SK-N-SH treated with all-trans-retinoic acid at 6 μM for 48 hours (cell line): ENCODE measurements around the gene PRRG4.

Experiments used
- ATAC-seq: fragments of 200-7000 bp; cut with Tn5 transposase; 3 replicates; pipeline ENCODE4 v1.9.1; 2020; ENCODE audit warnings: mild to moderate bottlenecking, moderate library complexity
- ARNTL ChIP-seq: fragments of 450-650 bp; formaldehyde crosslinking; IDR thresholded peaks from 2 replicates; pipeline ENCODE4 v1.5.0; 2020; ENCODE audit warnings: low read depth, mild to moderate bottlenecking, moderate library complexity, borderline replicate concordance
- BACH2 ChIP-seq: fragments of 250-450 bp; sonication (Bioruptor Pico); IDR thresholded peaks from 2 replicates; pipeline ENCODE4 v1.9.0; 2021; ENCODE audit warnings: mild to moderate bottlenecking, borderline replicate concordance
- CSRNP3 ChIP-seq: fragments of 250-450 bp; sonication (Bioruptor Pico); IDR thresholded peaks from 2 replicates; pipeline ENCODE4 v1.5.1; 2021; ENCODE audit warnings: mild to moderate bottlenecking, moderate library complexity
- GLIS3 ChIP-seq: fragments of 250-450 bp; sonication (Bioruptor Pico); IDR thresholded peaks from 2 replicates; pipeline ENCODE4 v1.5.0; 2020; ENCODE audit warnings: mild to moderate bottlenecking, moderate library complexity
- OSR1 ChIP-seq: fragments of 250-450 bp; sonication (Bioruptor Pico); IDR thresholded peaks from 2 replicates; pipeline ENCODE4 v1.8.0; 2022; ENCODE audit warnings: moderate library complexity, mild to moderate bottlenecking, inconsistent platforms
- POU6F1 ChIP-seq: fragments of 250-450 bp; sonication (Bioruptor Pico); IDR thresholded peaks from 2 replicates; pipeline ENCODE4 v1.8.0; 2021; ENCODE audit warnings: low read depth, mild to moderate bottlenecking, moderate library complexity, borderline replicate concordance
- PPARA ChIP-seq: fragments of 250-450 bp; sonication (Bioruptor Pico); IDR thresholded peaks from 2 replicates; pipeline ENCODE4 v1.5.0; 2020; ENCODE audit warnings: mild to moderate bottlenecking, borderline replicate concordance
- RARB ChIP-seq: fragments of 250-450 bp; sonication (Bioruptor Pico); IDR thresholded peaks from 2 replicates; pipeline ENCODE4 v1.8.0; 2021; ENCODE audit warnings: mild to moderate bottlenecking, moderate library complexity
- SNAI2 ChIP-seq: fragments of 250-450 bp; sonication (Bioruptor Pico); IDR thresholded peaks from 2 replicates; pipeline ENCODE4 v1.5.0; 2020; ENCODE audit warnings: mild to moderate bottlenecking, moderate library complexity
- TCF4 ChIP-seq: fragments of 250-450 bp; sonication (Bioruptor Pico); IDR thresholded peaks from 2 replicates; pipeline ENCODE4 v1.8.0; 2021; ENCODE audit warnings: mild to moderate bottlenecking, moderate library complexity, borderline replicate concordance
- ZC3H10 ChIP-seq: fragments of 250-450 bp; sonication (Bioruptor Pico); IDR thresholded peaks from 2 replicates; pipeline ENCODE4 v1.5.1; 2021; ENCODE audit warnings: mild to moderate bottlenecking, moderate library complexity
- ZFP3 ChIP-seq: fragments of 250-450 bp; sonication (Bioruptor Pico); IDR thresholded peaks from 2 replicates; pipeline ENCODE4 v1.5.0; 2020; ENCODE audit warnings: mild to moderate bottlenecking, moderate library complexity
- ZFP30 ChIP-seq: fragments of 450-650 bp; formaldehyde crosslinking; IDR thresholded peaks from 2 replicates; pipeline ENCODE4 v1.5.0; 2022; ENCODE audit warnings: mild to moderate bottlenecking, moderate library complexity
- ZNF565 ChIP-seq: fragments of 450-650 bp; formaldehyde crosslinking; conservative IDR thresholded peaks from 2 replicates; pipeline ENCODE4 v1.5.0; 2020; ENCODE audit warnings: low read depth, mild to moderate bottlenecking, moderate library complexity
- ZNF70 ChIP-seq: fragments of 450-650 bp; formaldehyde crosslinking; IDR thresholded peaks from 2 replicates; pipeline ENCODE4 v1.5.0; 2020; ENCODE audit warnings: mild to moderate bottlenecking, moderate library complexity
- ZNF8 ChIP-seq: fragments of 450-650 bp; formaldehyde crosslinking; IDR thresholded peaks from 2 replicates; pipeline ENCODE4 v1.5.0; 2020; ENCODE audit warnings: mild to moderate bottlenecking, moderate library complexity
- TF ChIP-seq, protein P1 (sequence below): fragments of 250-450 bp; sonication (Bioruptor Pico); IDR thresholded peaks from 2 replicates; pipeline ENCODE4 v1.5.0; 2020; ENCODE audit warnings: mild to moderate bottlenecking, moderate library complexity
- TF ChIP-seq, protein P2 (sequence below): fragments of 250-450 bp; sonication (Bioruptor Pico); IDR thresholded peaks from 2 replicates; pipeline ENCODE4 v1.8.0; 2020; ENCODE audit warnings: mild to moderate bottlenecking, moderate library complexity, borderline replicate concordance
- TF ChIP-seq, protein P3 (sequence below): fragments of 250-450 bp; sonication (Bioruptor Pico); IDR thresholded peaks from 2 replicates; pipeline ENCODE4 v1.5.1; 2020; ENCODE audit warnings: low read depth, mild to moderate bottlenecking, moderate library complexity

The PRRG4 gene

DNA sequence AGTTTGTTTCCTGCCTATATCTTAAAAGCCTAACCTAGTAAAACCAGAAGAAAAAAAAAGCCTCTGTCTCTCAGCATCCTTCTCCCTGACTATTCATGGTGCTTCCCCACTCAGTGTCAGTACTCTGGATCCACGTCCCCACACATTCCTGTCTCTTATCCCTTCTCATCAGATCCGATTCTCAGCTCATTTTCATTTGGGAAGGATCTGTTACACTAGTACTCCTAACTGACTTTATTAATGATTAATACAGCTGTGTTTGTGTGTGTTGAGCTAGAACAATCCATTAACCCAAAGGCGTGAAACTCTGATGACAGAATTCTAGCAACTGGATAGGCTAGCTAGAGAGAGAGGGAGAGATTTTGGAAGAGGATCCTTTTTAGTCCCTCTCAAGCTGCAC, 1.5 kb downstream of the PRRG4 start:
- no peak for ATAC-seq
- TF ChIP-seq ZFP30 (no peak), PPARA (CRISPR knock-in tag) (no peak), TCF4 (CRISPR knock-in tag) (no peak)
- TF ChIP-seq, protein P1, sequence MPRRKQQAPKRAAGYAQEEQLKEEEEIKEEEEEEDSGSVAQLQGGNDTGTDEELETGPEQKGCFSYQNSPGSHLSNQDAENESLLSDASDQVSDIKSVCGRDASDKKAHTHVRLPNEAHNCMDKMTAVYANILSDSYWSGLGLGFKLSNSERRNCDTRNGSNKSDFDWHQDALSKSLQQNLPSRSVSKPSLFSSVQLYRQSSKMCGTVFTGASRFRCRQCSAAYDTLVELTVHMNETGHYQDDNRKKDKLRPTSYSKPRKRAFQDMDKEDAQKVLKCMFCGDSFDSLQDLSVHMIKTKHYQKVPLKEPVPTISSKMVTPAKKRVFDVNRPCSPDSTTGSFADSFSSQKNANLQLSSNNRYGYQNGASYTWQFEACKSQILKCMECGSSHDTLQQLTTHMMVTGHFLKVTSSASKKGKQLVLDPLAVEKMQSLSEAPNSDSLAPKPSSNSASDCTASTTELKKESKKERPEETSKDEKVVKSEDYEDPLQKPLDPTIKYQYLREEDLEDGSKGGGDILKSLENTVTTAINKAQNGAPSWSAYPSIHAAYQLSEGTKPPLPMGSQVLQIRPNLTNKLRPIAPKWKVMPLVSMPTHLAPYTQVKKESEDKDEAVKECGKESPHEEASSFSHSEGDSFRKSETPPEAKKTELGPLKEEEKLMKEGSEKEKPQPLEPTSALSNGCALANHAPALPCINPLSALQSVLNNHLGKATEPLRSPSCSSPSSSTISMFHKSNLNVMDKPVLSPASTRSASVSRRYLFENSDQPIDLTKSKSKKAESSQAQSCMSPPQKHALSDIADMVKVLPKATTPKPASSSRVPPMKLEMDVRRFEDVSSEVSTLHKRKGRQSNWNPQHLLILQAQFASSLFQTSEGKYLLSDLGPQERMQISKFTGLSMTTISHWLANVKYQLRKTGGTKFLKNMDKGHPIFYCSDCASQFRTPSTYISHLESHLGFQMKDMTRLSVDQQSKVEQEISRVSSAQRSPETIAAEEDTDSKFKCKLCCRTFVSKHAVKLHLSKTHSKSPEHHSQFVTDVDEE (CRISPR knock-in tag): no peak

GRCh38 chr11:32833921-32834320, 4.2 kb downstream of the PRRG4 start:
- TF ChIP-seq PPARA (CRISPR knock-in tag): no peak
- TF ChIP-seq ZNF565 (CRISPR knock-in tag): no peak
- TF ChIP-seq SNAI2: no peak
- no peak for TF ChIP-seq CSRNP3 (CRISPR knock-in tag)
- TF ChIP-seq OSR1 (CRISPR knock-in tag): no peak
- no peak for TF ChIP-seq RARB (CRISPR knock-in tag)
- no peak for TF ChIP-seq TCF4 (CRISPR knock-in tag)
- TF ChIP-seq ARNTL (CRISPR knock-in tag): no peak
- no peak for TF ChIP-seq POU6F1 (CRISPR knock-in tag)
- TF ChIP-seq, protein P2, sequence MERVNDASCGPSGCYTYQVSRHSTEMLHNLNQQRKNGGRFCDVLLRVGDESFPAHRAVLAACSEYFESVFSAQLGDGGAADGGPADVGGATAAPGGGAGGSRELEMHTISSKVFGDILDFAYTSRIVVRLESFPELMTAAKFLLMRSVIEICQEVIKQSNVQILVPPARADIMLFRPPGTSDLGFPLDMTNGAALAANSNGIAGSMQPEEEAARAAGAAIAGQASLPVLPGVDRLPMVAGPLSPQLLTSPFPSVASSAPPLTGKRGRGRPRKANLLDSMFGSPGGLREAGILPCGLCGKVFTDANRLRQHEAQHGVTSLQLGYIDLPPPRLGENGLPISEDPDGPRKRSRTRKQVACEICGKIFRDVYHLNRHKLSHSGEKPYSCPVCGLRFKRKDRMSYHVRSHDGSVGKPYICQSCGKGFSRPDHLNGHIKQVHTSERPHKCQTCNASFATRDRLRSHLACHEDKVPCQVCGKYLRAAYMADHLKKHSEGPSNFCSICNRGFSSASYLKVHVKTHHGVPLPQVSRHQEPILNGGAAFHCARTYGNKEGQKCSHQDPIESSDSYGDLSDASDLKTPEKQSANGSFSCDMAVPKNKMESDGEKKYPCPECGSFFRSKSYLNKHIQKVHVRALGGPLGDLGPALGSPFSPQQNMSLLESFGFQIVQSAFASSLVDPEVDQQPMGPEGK (CRISPR knock-in tag): no peak
- no peak for TF ChIP-seq GLIS3 (CRISPR knock-in tag)
- TF ChIP-seq, protein P3, sequence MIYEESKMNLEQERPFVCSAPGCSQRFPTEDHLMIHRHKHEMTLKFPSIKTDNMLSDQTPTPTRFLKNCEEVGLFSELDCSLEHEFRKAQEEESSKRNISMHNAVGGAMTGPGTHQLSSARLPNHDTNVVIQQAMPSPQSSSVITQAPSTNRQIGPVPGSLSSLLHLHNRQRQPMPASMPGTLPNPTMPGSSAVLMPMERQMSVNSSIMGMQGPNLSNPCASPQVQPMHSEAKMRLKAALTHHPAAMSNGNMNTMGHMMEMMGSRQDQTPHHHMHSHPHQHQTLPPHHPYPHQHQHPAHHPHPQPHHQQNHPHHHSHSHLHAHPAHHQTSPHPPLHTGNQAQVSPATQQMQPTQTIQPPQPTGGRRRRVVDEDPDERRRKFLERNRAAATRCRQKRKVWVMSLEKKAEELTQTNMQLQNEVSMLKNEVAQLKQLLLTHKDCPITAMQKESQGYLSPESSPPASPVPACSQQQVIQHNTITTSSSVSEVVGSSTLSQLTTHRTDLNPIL (CRISPR knock-in tag): no peak
- ATAC-seq: no peak

DNA sequence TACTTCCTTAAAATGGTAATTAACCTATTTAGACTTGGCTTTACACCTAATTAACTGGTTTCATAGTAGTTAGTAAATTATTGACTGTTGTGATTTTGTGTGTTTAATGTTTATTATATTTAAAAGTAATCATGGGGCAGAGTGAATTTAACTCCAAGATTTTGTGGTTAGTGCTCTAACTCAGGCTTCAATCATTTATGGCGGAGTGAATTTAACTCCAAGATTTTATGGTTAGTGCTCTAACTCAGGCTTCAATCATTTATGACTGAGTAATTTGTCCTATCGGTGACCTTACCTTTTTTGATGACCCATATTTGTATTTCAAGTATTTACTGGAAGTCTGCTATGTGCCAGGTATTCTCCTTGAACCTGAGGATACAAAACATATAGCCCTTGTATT, 7.2 kb downstream of the PRRG4 start:
- ATAC-seq: no peak
- TF ChIP-seq OSR1 (CRISPR knock-in tag): no peak
- TF ChIP-seq, protein P3 (CRISPR knock-in tag): no peak
- TF ChIP-seq ZNF70 (CRISPR knock-in tag): no peak
- TF ChIP-seq, protein P1 (CRISPR knock-in tag): no peak
- no peak for TF ChIP-seq ZC3H10
- TF ChIP-seq RARB (CRISPR knock-in tag): no peak
- TF ChIP-seq ARNTL (CRISPR knock-in tag): no peak
- TF ChIP-seq ZFP3 (CRISPR knock-in tag): no peak
- no peak for TF ChIP-seq ZNF8 (CRISPR knock-in tag)
- TF ChIP-seq BACH2 (CRISPR knock-in tag): no peak
- TF ChIP-seq, protein P2 (CRISPR knock-in tag): no peak
- TF ChIP-seq CSRNP3 (CRISPR knock-in tag): no peak
- no peak for TF ChIP-seq GLIS3 (CRISPR knock-in tag)
- no peak for TF ChIP-seq ZNF565 (CRISPR knock-in tag)
- TF ChIP-seq ZFP30: no peak
